HG03354 (cell line): ENCODE results near the gene HDLBP.

Experiments
- ATAC-seq: cut with Tn5 transposase; IDR thresholded peaks from one replicate; pipeline ENCODE4 v1.9.1; 2021; ENCODE audit warnings: mild to moderate bottlenecking; ENCODE audit not compliant: unreplicated experiment, poor library complexity, severe bottlenecking

HDLBP gene

DNA sequence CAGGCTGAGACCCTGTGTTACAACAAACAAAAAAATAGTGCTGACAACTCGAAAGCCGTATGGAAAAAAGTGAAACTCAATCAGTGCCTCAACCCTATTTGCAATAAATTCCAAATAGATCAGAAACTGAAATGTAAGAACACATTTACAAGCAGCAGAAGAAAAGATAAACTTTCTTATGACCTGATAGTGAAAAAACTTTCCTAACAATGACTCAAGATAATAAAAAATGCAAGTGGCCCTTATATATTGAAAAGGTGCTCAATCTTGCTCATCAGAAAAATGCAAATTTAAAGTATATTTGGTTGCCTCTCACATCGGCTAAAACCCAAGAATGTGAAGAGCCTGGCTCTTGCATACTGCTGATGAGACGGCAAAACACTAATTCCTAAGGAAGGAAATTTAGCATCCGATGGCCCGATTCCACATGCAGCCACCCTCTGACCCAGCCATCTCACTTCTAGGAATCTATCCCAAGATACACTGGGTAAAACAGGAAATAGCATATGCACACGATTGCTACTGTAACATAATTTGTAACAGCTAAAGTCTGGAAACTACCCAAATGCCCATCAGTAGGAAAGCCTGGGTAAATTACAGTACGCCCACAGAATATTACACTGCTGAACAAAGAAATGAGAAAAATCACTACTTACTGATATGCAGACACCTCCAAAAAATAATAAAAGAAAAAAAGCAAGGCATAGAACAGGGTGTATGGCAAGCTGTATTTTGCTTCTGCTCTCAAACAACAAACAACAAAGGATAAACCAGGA, 56.8 kb downstream of the HDLBP start:
- no peak for ATAC-seq

DNA sequence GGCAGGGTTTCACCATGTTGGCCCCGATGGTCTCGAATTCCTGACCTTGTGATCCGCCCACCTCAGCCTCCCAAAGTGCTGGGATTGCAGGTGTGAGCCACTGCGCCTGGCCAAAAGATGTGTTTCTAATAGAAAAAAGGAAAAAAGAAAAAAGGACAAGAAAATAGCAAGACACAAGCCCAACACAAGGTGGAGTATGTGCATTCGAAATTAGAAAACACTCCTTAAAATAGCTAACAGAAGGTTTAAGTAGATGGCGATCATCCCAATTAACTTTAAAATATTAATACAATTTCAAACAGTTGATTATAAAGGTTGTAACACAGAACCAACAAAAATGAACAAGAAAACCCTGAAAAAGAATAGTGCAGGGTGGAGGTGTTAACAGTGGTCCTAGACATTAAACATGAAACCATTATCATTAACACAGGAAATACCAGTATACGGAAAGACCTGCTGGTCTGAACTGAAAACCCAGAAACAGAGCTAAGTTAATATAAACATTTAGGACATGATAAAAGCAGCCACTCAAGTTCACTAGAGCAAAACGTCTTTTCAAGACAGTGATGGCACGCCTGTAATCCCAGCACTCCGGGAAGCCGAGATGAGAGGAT, 57.9 kb downstream of the HDLBP start:
- no peak for ATAC-seq

DNA sequence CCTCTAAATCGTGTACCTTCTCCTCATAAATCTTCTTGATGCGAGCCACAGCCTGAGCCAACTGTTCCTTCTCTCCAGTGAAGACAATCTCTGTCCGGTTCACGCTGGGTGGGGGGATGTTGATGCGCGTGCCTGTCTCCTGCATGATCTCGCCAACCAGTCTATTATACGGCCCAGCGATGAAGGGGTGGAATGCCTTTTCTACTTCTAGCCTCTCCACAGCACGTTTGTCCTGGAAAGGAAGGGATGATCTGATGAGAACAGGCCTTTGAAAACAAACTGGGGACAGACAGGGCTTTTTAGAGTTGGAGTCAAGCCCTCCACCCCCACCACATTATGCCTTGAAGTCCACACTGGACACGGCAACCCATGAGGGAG, 59.3 kb downstream of the HDLBP start:
- no peak for ATAC-seq

DNA sequence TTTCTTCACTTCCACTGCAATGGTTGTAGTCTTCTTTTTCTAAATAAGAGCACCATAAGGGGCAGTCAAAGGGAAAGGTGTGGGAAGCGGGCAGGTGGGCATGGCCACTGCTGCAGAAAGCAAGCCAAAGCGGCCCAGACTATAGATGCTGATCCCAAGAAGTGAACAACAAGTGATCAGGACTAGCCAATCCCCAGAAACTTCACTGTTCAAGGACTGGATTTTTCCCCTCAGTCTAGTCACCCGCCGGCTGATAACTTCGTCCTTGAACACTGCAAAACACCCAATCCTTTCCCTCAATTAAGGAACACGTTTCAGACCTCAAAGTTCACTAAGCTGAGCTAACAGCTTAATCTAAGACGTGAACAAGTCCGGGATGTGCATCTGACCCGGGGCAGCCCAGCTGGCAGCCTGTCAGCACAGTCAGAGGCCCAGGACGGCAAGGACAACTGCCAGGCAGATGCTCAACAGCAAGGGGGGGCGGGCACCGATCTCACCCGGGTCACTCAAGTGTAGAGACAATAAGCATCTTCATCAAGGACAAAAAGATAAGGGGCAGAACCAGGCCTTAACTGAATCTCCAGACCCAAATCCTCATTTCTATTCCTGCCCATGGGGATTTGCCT, 59.8 kb downstream of the HDLBP start:
- ATAC-seq = no peak

DNA sequence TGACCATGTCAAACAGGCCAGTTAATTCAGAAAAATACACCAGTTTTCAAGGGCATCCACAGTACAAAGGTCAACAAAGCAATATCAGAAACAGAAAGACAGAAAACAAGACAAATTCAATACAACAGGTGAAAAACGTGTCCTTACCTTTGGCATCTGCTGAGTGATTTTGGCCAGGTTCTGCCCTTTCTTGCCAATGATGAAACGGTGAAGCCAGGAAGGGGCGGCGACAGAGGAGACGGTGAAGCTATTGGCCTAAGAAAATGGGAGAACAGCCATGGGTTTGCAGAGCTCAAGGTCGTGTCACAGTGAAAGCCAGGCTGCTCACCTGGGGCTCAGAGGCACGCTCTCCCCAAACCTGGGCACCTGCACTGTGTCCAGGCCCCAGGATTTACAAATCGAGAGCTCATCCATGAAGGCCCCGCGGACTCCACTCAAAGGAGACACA, 60.5 kb downstream of the HDLBP start:
- ATAC-seq = no peak

DNA sequence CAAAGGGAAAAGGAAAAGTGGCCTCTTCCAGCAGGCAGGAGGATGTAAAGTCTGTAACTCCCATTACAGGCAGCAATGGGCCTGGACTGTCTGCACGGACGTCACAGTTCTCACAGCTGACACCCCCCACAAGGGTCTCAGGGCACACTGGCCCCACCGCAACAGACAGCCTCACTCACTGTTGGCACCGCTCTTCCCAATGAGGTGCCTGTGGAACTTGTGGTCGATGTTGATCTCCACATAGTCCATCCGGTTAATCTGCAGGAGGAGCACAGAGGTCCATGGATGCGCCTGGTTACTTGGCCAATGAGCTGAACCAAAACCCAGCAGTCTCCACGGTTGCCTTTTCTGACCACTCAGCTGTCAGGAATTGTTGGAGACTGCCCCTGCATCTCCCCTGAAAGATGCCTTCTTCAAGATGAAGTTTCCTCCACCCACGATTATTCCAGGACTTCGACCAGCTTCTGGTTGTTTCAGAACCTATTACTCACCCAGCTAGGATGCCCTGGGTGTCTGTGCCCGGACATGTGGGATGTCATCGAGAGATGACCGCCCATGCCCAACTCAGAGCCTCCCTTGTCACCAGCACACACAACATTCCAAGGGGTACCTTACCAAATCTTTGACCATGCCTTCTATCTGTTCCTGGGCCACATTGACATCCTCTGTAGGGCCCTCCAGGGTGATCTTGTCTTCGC, 62.5 kb downstream of the HDLBP start:
- ATAC-seq = no peak

DNA sequence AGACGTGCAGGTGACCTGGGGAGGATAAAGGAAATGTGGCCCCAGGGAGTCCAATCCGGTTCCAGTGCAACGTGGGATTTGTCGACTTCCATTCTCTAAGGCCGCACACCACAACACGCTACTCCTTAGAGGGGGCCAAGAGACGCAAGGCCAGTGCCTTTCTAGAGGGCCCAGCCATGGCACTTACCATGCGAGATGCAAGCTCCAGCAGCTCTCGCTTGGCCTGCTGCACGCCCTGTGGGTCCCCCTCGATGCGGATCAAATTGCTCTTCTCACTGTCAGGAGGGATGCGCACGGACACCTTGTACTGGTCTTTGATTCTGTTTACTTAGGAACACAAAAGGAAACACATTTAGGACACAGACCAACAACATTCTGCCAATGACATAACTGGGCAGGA, 65.8 kb downstream of the HDLBP start:
- no peak for ATAC-seq

DNA sequence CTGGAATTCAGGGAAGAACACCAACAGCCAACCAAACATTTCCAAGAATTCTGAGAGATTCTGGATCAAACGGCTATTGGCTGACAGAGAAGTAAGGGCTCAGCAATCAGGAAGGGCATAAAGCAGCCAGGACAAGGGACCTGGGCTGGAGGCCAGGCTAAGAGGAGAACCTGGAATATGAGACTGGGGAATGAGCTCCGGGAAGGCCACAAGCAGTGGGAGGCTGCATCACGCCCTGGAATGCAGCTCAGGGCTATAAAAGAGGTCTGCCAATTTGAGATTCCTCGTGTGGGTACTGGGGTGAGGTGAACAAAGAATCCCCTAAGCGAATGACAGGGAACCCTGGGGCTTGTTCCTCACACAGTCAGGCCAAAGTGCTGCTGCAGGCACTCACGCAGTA, 66.6 kb downstream of the HDLBP start:
- ATAC-seq = no peak

DNA sequence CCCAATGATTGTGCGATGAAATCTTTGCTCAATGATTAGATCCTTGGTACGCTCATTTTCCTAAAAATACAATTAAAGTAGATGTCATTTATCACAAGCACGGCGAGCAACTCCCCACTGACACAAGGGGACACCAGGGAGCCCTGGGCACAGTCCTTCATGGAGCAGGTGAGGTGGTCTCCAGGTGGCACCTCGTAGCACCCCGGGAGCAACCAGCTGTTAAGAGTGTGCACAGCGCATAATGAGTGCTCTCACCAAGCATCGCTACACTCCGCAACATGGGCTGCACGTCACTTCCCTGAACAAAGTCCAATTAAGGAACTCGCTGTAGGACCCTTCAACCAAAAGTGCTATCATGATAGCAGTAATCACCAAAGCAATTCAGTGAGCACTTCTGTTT, 67.2 kb downstream of the HDLBP start:
- ATAC-seq = no peak

DNA sequence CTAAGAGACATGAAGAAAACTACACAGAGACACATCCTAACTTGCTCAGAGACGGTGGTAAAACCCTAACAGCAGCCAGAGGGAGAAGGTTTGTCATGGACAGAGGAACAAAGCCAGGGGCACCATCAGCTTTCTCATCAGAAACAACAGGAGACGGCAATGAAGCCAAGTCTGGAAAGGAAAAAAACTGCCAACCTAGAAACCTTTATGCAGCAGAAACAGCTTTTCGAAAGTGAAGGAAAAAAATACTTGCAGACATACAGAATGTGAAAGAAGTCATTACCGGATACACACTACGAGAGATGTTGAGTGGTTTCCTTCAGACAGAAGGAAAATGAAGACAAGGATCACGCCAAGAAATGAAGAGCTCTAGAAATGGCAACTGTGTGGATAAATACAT, 71.1 kb downstream of the HDLBP start:
- ATAC-seq = no peak

DNA sequence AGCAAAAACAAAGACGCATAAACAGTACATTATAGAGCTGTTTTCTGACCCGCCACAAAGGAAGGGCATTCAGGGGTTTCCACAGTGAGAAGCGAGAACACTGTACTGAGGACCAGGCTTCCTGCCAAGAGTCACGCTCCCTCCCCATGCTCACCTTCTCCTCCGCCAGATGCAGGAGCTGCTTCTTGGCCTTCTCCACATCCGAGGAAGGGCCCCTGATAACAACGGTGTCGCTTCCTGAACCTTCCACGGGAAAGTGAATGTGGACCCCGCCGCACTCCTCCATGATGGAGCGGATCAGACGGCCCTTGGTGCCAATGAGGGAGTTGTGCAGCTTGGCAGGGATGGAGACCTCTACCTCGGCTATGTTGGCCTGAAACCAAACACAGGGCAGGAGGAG, 73.2 kb downstream of the HDLBP start:
- no peak for ATAC-seq

DNA sequence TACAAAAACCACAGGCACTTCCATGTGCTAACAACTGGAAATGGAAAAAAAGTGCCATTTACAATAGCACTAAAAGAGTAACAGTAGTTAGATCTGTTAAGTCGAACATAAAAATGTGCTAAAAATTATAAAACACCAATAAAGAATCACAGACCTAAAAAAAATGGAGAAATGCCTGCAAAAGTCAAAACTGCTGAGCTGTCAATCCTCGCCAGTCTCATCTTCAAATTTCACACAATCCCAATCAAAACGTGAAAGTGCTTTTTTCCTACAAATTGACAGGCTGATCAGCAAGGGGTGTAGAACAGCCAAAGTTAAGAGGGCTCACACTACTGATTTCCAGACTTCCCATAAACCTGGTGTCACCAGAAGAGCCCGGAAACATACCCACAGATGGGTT, 73.8 kb downstream of the HDLBP start:
- ATAC-seq = no peak

DNA sequence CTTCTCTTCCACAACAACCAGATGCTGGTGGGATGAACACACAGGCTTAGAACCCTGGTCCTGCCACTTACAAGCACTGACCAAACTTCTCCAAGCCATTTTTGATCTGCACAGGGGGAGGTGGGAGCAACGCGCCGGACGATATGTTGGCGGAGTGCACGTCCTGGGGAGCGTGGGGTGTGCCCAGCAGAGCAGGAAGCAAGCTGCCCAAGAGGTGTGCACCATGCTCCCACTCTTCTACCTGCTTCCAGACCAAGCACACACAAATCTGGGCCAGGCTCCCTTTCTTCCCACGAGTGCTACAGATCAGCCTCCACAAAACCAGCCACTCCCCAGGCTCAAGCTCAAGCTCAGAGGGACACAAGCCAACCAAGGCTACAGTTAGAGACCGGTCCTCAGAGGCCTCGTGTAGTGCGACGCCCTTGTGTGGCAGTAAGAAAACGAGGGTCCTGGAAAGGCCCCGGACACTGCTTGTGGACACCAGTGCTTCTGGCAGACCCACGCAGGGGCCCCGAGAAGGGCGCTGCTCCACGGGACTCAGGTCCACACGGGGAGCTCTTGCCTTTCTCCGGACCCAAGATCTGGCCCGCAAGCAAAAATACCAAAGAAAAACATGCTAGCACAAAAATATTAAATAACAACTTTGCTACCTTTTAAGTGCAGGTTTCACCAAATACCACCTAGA, 75.0 kb downstream of the HDLBP start:
- ATAC-seq = no peak

DNA sequence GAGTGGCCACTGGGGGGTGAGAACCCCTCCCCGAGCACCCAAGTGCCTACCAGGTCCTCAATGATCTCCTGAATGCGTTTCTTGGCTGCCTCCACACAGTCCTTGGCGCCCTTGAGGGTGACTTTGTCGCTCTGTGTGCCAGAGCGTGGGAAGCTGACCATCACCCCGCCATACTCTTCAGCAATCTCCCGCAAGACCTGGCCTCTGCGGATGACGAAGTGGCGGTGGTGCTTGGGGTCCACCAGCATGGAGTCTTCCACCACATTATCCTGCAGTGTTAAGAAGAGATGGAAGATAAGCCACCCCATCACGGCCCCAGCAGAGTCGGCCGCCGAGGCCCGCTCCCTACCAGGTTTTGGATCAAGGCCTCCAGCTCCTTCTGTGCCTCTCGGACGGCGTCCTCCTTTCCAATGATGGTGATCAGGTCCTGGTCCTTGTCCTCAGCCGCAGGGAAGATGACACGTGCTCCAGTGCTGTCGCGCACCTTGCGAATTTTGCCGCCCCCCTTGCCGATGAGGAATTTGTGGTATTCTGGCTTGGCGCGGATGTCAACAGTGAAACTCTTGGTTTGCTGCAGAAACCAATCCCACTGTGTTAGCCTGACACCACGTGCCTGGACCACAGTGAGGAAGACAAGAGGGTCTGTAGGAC, 75.8 kb downstream of the HDLBP start:
- no peak for ATAC-seq

DNA sequence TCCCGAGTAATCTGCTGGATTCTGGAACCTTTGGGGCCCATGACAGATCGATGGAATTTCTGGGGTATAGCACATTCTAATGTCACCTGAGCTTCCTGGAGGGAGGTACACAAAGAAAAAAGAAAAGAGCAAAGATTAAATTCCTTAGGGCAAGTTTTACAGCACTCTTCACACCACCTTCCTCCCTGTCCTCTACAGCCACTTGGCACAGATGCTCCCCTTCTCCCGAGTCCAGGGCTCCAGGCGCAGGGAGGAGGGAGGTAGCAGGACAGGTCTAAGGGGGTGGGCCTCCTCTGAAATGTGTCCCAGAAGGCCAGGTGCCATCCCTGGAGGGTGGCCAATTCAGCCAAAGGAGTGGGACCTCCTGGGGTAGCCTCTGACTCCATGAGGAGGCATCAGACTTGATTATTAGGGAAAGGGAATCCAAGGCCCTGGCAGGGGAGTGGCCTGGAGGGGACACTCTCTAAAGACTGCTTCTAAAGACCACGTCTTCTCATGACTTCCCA, 76.7 kb downstream of the HDLBP start:
- no peak for ATAC-seq

DNA sequence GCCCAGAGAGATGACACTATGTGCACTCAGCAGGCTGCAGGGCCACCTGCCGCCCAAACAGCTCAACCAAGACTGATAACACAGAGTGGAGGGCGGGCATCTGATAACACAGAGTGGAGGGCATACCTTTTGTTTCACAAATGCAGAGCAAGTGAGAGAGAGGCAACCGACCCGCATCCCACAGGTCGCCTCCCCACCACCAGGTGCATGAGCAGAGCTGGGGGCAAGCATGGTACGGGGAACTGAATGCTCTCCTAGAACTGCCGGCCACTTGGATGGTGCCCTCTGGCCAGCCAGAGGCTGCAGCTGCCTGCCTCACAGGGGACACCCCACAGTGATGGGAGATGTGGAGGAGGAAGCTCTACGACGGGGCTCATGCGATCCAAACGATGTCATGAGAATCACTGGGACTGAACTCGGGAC, 77.5 kb downstream of the HDLBP start:
- no peak for ATAC-seq

DNA sequence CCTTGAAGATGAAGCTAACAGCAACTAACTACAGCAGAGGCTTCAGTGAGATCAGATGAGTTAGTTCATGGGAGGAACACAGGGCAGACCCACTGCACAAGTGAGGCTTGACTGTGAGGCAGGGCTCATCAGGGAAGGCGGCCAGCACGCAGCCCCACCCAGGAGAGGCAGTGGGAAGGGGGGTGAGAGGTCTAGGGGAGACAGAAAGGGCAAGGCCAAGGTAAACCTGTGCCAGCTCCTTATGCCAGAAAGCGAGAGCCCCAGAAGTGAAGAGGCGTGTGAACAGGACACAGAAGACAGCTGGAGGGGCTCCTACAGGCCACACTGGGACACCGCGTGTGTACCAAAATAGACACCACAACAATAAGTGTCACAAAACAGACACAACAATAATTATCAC, 78.4 kb downstream of the HDLBP start:
- ATAC-seq = no peak

DNA sequence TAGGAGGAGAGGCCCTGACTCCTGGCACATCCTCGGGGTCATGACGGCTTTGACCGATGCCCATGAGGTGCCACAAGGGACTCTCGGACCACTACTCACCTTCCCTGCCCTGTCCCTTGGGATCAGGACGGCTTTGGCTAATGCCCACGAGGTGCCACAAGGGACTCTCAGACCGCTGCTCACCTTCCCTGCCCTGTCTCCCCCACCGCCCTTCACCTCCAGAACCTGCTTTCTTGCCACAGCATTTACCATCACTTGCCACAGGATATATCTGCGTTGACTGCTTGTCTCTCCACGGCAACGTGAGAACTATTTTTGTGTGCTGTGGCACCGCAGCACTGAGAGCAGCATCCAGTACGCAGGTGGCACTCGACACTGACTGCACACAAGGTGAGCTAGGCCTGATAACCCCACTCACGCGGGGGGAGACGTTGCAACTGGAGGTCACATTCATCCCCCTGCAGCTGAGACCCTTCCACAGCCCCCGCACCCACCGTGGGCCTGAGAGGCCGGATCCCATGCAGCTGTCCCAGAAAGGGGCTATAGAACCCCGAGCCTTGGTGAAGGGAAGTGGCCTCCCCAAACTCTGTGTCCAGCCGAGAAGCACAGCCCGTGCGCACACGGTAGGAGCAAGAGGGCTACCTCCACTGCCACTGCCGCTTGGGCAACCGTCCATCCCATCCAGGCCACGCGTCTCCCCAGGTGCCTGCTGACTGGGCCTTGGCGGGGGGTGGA, 79.4 kb downstream of the HDLBP start:
- ATAC-seq = no peak
